Caco-2 (cell line): Measurements from ENCODE around the gene SNX27. TPM values are rescaled to one million over a fixed set of nuclear protein-coding genes. Genes with fewer than 3 reads are reported as not detected.

ENCODE experiments used
- BruUV-seq: library from RNA; stranded (reverse); fragments of 400-500 nt; replicated peaks from 2 replicates; lab custom pipeline; 2021; lab: Mats Ljungman, UMichigan
- CTCF ChIA-PET: fragments of 300-600 bp; sonication (Branson Sonifier 250); formaldehyde crosslinking; loops from one replicate; lab custom pipeline; 2022; ENCODE audit warnings: antibody characterized with exemption; lab: Charles Lee
- POLR2A ChIA-PET: fragments of 300-600 bp; sonication (Branson Sonifier 250); formaldehyde crosslinking; loops from one replicate; lab custom pipeline; 2022; ENCODE audit warnings: antibody characterized with exemption; lab: Charles Lee
- DNase-seq, 2 experiments: peaks; one replicate each; pipeline versions ENCODE4 v3.0.0 to v3.0.0-alpha.2; 2020 to 2022
- H3K27me3 ChIP-seq: replicated peaks from 2 replicates; pipeline ENCODE4 v1.6.0; 2011; ENCODE audit warnings: low read length; ENCODE audit not compliant: control insufficient read depth, insufficient read depth
- H3K36me3 ChIP-seq: 2 replicates; pipeline ENCODE4 v1.5.1; 2011; ENCODE audit warnings: low read length; ENCODE audit not compliant: control insufficient read depth, insufficient read depth
- H3K4me1 ChIP-seq: fragments of 250-450 bp; sonication (Bioruptor Pico); 2 replicates; pipeline ENCODE4 v1.5.1; 2020; ENCODE audit warnings: mild to moderate bottlenecking
- H3K4me3 ChIP-seq: 2 replicates; pipeline ENCODE4 v1.5.1; 2011; ENCODE audit warnings: low read depth, mild to moderate bottlenecking, control low read depth, low read length
- H3K9me3 ChIP-seq: fragments of 250-450 bp; sonication (Bioruptor Pico); 2 replicates; pipeline ENCODE4 v1.5.1; 2020; ENCODE audit warnings: mild to moderate bottlenecking, moderate library complexity
- H3K27ac Mint-ChIP-seq: one replicate; pipeline ENCODE4 v1.8.0; 2022; ENCODE audit warnings: mixed read lengths; ENCODE audit not compliant: unreplicated experiment
- H3K27me3 Mint-ChIP-seq: one replicate; pipeline ENCODE4 v1.8.0; 2022; ENCODE audit warnings: mixed read lengths; ENCODE audit not compliant: insufficient read depth, unreplicated experiment
- H3K36me3 Mint-ChIP-seq: one replicate; pipeline ENCODE4 v1.8.0; 2022; ENCODE audit warnings: mild to moderate bottlenecking, mixed read lengths; ENCODE audit not compliant: insufficient read depth, unreplicated experiment
- H3K4me1 Mint-ChIP-seq: one replicate; pipeline ENCODE4 v1.8.0; 2022; ENCODE audit warnings: low read depth, mixed read lengths; ENCODE audit not compliant: unreplicated experiment
- H3K4me3 Mint-ChIP-seq: one replicate; pipeline ENCODE4 v1.8.0; 2022; ENCODE audit warnings: mild to moderate bottlenecking, moderate library complexity, mixed read lengths; ENCODE audit not compliant: unreplicated experiment
- H3K9me3 Mint-ChIP-seq: one replicate; pipeline ENCODE4 v1.8.0; 2022; ENCODE audit warnings: mixed read lengths; ENCODE audit not compliant: unreplicated experiment
- intact Hi-C: fragments of 100-400 bp; cut with micrococcal nuclease; formaldehyde crosslinking; loops from one replicate; pipeline ENCODE4 v1.10.0; 2022; ENCODE audit not compliant: unreplicated experiment
- total RNA-seq: library from RNA; stranded (reverse); gene quantifications from 2 replicates; pipeline ENCODE4 v1.2.3, GENCODE V29; 2022
- TF ChIP-seq, protein P1 (sequence below), 2 experiments: fragments of 200-600 bp in 1 of 2; IDR thresholded peaks; 1 replicate in 1 of 2; 2 replicates in 1 of 2; pipeline versions ENCODE4 v1.5.1 to v1.8.0; 2011 to 2022; ENCODE audit warnings: antibody characterized with exemption in 1 of 2, control low read depth in 1 of 2, inconsistent platforms in 1 of 2, low read depth in 1 of 2, low read length in 1 of 2, mild to moderate bottlenecking in 1 of 2, moderate library complexity in 1 of 2; ENCODE audit not compliant: insufficient read depth in 1 of 2, severe bottlenecking in 1 of 2, unreplicated experiment in 1 of 2

The SNX27 gene
- total RNA-seq, 1 experiment from 2014 or later: 47.2 TPM

DNA sequence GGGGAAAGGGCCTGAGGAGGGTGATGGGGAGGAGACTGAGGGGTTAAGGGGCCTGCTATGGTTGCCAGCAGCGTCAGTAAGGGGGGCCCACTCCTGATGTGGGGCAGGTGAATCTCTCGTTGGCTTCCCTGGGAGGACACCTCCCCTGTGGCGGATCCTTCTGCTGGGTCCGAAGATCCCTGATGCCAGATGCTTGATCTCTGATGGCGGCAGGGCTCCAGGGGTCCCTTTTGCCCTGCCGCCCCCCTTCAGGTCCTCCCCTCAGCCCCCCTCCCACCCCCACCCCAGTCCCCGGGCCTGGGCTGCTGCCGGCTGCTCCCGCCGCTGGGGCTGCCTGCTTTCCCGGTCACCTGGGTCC, 104.5 kb downstream of the SNX27 start:
- DNase-seq: no peak
- Histone ChIP-seq H3K27me3 (no peaks in the 10 kb centered on the region), H3K36me3 (no peaks in the 10 kb centered on the region), H3K4me3 (no peak overlapping the region), H3K9me3 (no peaks in the 10 kb centered on the region), H3K4me1 (peaks cover 26% of the 10 kb centered on the region)
- BruUV-seq: no TSS peak
- intact Hi-C loops: no loop called here
- peaks cover 3% of the 10 kb centered on the region for H3K27me3 Mint-ChIP-seq
- no peak overlapping the region for H3K4me3 Mint-ChIP-seq
- H3K9me3 Mint-ChIP-seq: no peaks in the 10 kb centered on the region
- no peaks in the 10 kb centered on the region for H3K36me3 Mint-ChIP-seq
- CTCF ChIA-PET: interaction anchor here (0.6 to 1.5 kb wide), 2 partner anchors 8 to 22 kb away, joined by 4 read pairs; no protein-coding TSS in a partner anchor
- POLR2A ChIA-PET: no interaction called here
- H3K4me1 Mint-ChIP-seq: peaks cover 28% of the 10 kb centered on the region
- TF ChIP-seq, protein P1, sequence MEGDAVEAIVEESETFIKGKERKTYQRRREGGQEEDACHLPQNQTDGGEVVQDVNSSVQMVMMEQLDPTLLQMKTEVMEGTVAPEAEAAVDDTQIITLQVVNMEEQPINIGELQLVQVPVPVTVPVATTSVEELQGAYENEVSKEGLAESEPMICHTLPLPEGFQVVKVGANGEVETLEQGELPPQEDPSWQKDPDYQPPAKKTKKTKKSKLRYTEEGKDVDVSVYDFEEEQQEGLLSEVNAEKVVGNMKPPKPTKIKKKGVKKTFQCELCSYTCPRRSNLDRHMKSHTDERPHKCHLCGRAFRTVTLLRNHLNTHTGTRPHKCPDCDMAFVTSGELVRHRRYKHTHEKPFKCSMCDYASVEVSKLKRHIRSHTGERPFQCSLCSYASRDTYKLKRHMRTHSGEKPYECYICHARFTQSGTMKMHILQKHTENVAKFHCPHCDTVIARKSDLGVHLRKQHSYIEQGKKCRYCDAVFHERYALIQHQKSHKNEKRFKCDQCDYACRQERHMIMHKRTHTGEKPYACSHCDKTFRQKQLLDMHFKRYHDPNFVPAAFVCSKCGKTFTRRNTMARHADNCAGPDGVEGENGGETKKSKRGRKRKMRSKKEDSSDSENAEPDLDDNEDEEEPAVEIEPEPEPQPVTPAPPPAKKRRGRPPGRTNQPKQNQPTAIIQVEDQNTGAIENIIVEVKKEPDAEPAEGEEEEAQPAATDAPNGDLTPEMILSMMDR (IDR thresholded peaks at IDR 0.05; ENCODE audit: insufficient read depth in 1 of 2, low read depth in 1 of 2, low read length in 1 of 2, severe bottlenecking in 1 of 2, unreplicated experiment in 1 of 2): no peak
- H3K27ac Mint-ChIP-seq: no peak overlapping the region

DNA sequence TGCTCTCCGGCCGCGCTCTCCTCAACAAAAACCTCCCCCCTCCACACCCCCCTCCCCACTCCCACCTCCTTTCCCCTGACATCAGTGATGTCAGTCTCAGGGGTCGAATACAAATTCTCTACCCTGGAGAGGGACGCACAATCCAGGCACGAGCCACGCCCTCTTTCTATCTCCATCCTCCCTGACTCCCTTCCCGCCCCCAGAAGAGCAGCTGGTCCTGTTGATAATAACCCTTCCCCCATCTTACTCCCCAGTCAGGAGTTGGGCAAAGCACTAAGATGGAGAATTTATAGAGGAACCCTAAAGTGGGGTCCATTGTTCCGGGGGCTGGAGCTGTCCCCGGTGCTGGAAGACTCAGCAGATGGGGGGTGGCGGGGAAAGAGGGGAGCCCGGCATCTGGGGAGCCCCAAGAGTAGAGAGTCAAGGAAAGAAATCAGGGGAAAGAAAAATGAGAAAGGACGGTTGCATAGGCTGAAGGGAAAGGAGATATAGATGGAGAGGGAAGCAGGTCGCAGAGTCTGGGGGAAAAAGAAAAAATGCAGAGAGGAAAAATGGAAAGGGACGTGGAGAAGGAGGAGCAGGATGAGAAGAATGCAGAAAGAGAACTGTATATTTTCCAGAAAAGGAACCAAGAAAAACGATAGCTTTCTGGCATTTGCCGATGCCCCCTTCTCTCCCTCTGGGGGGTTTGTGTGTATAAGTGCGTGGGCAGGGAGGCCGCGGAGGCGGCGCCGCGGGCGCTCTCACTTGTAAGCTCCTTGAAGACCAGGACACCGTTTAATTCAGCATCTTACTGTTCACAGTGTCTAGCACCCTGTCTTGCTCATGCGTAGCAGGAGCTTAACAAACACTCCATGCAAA, 105.2 kb downstream of the SNX27 start, which contains the start of gene CELF3:
Gene CELF3 (minus strand): TSS at position 33 of the 861 bp plus-strand sequence. CDS start 783 bp downstream, outside the sequence.
- Histone ChIP-seq H3K4me3 (no peak within 1 kb of the TSS), H3K4me1 (peaks cover 31% of the 10 kb centered on the region), H3K9me3 (no peaks in the 10 kb centered on the region), H3K27me3 (no peaks in the 10 kb centered on the region), H3K36me3 (no peaks in the 10 kb centered on the region)
- TF ChIP-seq, protein P1 (IDR thresholded peaks at IDR 0.05; ENCODE audit: insufficient read depth in 1 of 2, low read depth in 1 of 2, low read length in 1 of 2, severe bottlenecking in 1 of 2, unreplicated experiment in 1 of 2): no peak
- ChIA-PET POLR2A (no interaction called here), CTCF (interaction anchor here (0.6 kb wide), 1 partner anchor 21 kb away, joined by 4 read pairs; no protein-coding TSS in a partner anchor)
- no peaks in the 10 kb centered on the region for H3K36me3 Mint-ChIP-seq
- H3K4me3 Mint-ChIP-seq: no peak within 1 kb of the TSS
- no peaks in the 10 kb centered on the region for H3K9me3 Mint-ChIP-seq
- H3K27me3 Mint-ChIP-seq: peaks cover 3% of the 10 kb centered on the region
- DNase-seq: no peak
- peaks cover 30% of the 10 kb centered on the region for H3K4me1 Mint-ChIP-seq
- H3K27ac Mint-ChIP-seq: no peak within 1 kb of the TSS
- intact Hi-C loops: no loop called here
- no TSS peak for BruUV-seq

DNA sequence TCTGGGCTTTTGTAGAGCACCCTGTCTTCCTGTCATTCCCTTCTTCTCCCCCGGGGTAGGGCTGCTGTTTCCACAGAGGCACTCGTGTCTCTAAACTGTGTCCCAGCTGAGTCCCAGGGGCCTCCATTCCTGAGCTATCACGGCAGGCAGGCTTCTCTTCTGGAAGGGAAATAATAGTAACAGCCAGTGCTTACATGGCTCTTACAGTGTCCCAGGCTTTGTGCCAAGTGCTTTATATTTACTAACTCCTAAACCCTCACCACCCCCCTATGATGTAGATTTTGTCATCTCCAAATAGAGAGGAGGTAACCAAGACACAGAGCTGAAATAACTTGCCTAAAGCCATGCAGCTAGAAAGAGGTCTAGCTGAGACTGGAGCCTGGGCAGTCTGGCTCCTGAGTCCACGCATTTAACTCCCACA, 106.2 kb downstream of the SNX27 start:
- Mint-ChIP-seq H3K27ac (no peak overlapping the region), H3K4me3 (no peak overlapping the region), H3K27me3 (peaks cover 3% of the 10 kb centered on the region), H3K36me3 (no peaks in the 10 kb centered on the region), H3K4me1 (peaks cover 28% of the 10 kb centered on the region), H3K9me3 (no peaks in the 10 kb centered on the region)
- H3K27me3 ChIP-seq: no peaks in the 10 kb centered on the region
- H3K9me3 ChIP-seq: no peaks in the 10 kb centered on the region
- H3K36me3 ChIP-seq: no peaks in the 10 kb centered on the region
- POLR2A ChIA-PET: no interaction called here
- intact Hi-C loops: no loop called here
- CTCF ChIA-PET: no interaction called here
- no TSS peak for BruUV-seq
- peaks cover 33% of the 10 kb centered on the region for H3K4me1 ChIP-seq
- TF ChIP-seq, protein P1 (IDR thresholded peaks at IDR 0.05; ENCODE audit: insufficient read depth in 1 of 2, low read depth in 1 of 2, low read length in 1 of 2, severe bottlenecking in 1 of 2, unreplicated experiment in 1 of 2): no peak
- DNase-seq: no peak
- H3K4me3 ChIP-seq: no peak overlapping the region
